ENCODE measurements around the gene AIM2. TPM values are rescaled to one million over a fixed set of nuclear protein-coding genes. Genes with fewer than 3 reads are reported as not detected.

The AIM2 gene, protein sequence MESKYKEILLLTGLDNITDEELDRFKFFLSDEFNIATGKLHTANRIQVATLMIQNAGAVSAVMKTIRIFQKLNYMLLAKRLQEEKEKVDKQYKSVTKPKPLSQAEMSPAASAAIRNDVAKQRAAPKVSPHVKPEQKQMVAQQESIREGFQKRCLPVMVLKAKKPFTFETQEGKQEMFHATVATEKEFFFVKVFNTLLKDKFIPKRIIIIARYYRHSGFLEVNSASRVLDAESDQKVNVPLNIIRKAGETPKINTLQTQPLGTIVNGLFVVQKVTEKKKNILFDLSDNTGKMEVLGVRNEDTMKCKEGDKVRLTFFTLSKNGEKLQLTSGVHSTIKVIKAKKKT
- total RNA-seq (2022; extraction: Qiagen RNA extraction) = not detected in 5 replicates

GRCh38 chr1:159076438-159077119 lies at the start of gene AIM2:
TSS of gene AIM2 (minus strand) at chr1:159076766. CDS start at chr1:159073499, 3,267 bp downstream.

Other genes with a start within 250 kb of the AIM2 start
- not detected in 5 replicates for gene MNDA, start 245.4 kb downstream of the AIM2 start, total RNA-seq (2022; extraction: Qiagen RNA extraction)
- gene PYHIN1, start 145.2 kb downstream of the AIM2 start, total RNA-seq (2022; extraction: Qiagen RNA extraction) = not detected in 5 replicates
- 2.0 to 4.3 TPM (median 2.6 TPM) in 5 replicates for gene IFI16, start 66.9 kb downstream of the AIM2 start, total RNA-seq (2022; extraction: Qiagen RNA extraction)
- gene CADM3, start 94.8 kb upstream of the AIM2 start, total RNA-seq (2022; extraction: Qiagen RNA extraction) = 0.02 to 0.15 TPM (median 0.08 TPM) in 5 replicates
- gene ACKR1, start 128.1 kb upstream of the AIM2 start, total RNA-seq (2022; extraction: Qiagen RNA extraction) = 0.05 to 0.15 TPM (median 0.06 TPM) in 3 of 5 replicates, not detected in the others
- gene FCER1A, start 225.6 kb upstream of the AIM2 start, total RNA-seq (2022; extraction: Qiagen RNA extraction) = not detected in 5 replicates